ENCODE measurements around the gene PATZ1.

DNA sequence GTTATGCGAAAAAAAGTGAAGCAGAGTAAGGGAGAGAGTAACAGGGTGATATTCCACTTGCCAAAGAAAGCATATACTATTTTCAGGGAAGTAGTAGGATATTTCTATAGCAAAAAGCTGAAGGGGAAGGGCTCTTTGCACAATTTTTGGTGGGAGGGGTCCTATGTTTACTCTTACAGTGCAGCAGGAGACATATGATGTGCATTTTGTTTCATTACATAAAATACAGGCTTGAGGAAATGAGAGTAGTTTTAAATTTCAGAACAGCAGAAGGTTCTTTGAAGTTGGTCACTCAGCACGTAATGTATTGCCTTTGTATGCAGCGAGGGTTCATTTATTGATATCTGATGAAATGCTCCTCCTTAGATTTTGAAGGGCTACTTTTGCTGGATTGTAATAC, 50.8 kb downstream of the PATZ1 start:
- TF ChIP-seq, protein P1, sequence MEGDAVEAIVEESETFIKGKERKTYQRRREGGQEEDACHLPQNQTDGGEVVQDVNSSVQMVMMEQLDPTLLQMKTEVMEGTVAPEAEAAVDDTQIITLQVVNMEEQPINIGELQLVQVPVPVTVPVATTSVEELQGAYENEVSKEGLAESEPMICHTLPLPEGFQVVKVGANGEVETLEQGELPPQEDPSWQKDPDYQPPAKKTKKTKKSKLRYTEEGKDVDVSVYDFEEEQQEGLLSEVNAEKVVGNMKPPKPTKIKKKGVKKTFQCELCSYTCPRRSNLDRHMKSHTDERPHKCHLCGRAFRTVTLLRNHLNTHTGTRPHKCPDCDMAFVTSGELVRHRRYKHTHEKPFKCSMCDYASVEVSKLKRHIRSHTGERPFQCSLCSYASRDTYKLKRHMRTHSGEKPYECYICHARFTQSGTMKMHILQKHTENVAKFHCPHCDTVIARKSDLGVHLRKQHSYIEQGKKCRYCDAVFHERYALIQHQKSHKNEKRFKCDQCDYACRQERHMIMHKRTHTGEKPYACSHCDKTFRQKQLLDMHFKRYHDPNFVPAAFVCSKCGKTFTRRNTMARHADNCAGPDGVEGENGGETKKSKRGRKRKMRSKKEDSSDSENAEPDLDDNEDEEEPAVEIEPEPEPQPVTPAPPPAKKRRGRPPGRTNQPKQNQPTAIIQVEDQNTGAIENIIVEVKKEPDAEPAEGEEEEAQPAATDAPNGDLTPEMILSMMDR (IDR thresholded peaks at IDR 0.05): no peak
- no peak for TF ChIP-seq EP300 (IDR thresholded peaks at IDR 0.05)

Data from tibial nerve (tissue), 4 donors.